GM18520 (cell line): ENCODE data around the gene EARS2.
A peak's percentile ranks its signal among the peaks of the same experiment; 100 is the strongest.
"Not testable (repeated sequence)": the region's sequence is repeated elsewhere in the genome, so short reads cannot be mapped to it uniquely, and the experiment has no call there.

ENCODE experiments used
- ATAC-seq: cut with Tn5 transposase; IDR thresholded peaks from one replicate; pipeline ENCODE4 v1.9.1; 2021; ENCODE audit not compliant: unreplicated experiment

Gene EARS2

GRCh38 chr16:23556881-23557778 is at the start of gene EARS2, which contains the start of gene UBFD1:
Gene EARS2, minus strand, starts transcription at chr16:23557350. Its CDS starts 7 bp downstream, at chr16:23557343.
Gene UBFD1, plus strand, starts transcription at chr16:23557727. Its CDS starts 16 bp downstream, at chr16:23557743.
- peak; percentile 82 for ATAC-seq

- no peak for ATAC-seq
These were observed 40.0 kb upstream of the EARS2 start for GRCh38 chr16:23597003-23597756.

GRCh38 chr16:23595951-23596720 is 39.0 kb upstream of the EARS2 start, which contains the start of gene NDUFAB1:
Gene NDUFAB1, minus strand, starts transcription at chr16:23596316. Its CDS starts 26 bp downstream, at chr16:23596290.
- ATAC-seq, result peak; percentile 93

- ATAC-seq, result no peak
These were observed 38.2 kb upstream of the EARS2 start for GRCh38 chr16:23595246-23595950.

- ATAC-seq, result no peak
These were observed 37.0 kb upstream of the EARS2 start for GRCh38 chr16:23594186-23594585.

- ATAC-seq, result no peak
These were observed 33.0 kb upstream of the EARS2 start for GRCh38 chr16:23590181-23590580.

GRCh38 chr16:23587726-23588125 is 30.6 kb upstream of the EARS2 start:
- no peak for ATAC-seq

- no peak for ATAC-seq
These were observed 27.3 kb upstream of the EARS2 start for GRCh38 chr16:23584186-23585076.

- ATAC-seq, result not testable (repeated sequence)
These were observed 26.1 kb upstream of the EARS2 start for GRCh38 chr16:23583271-23583670.

GRCh38 chr16:23581764-23582163 is 24.6 kb upstream of the EARS2 start:
- ATAC-seq, result no peak

- ATAC-seq, result no peak
These were observed 23.2 kb upstream of the EARS2 start for GRCh38 chr16:23580391-23580790.

GRCh38 chr16:23579371-23579770 is 22.2 kb upstream of the EARS2 start:
- no peak for ATAC-seq

GRCh38 chr16:23578101-23578830 is 21.1 kb upstream of the EARS2 start:
- ATAC-seq, result no peak

GRCh38 chr16:23577493-23577892 is 20.3 kb upstream of the EARS2 start:
- no peak for ATAC-seq

- no peak for ATAC-seq
These were observed 18.7 kb upstream of the EARS2 start for GRCh38 chr16:23575834-23576233.

- no peak for ATAC-seq
These were observed 16.7 kb upstream of the EARS2 start for GRCh38 chr16:23573817-23574216.

- no peak for ATAC-seq
These were observed 15.2 kb upstream of the EARS2 start for GRCh38 chr16:23572394-23572793.

- ATAC-seq, result no peak
These were observed 14.7 kb upstream of the EARS2 start for GRCh38 chr16:23571895-23572294.
